Endothelial cell of umbilical vein (primary cell): ENCODE results near the gene TMED7. TPM values are rescaled to one million over a fixed set of nuclear protein-coding genes. Genes with fewer than 3 reads are reported as not detected.

Experiments used
- BruUV-seq: library from RNA; stranded (reverse); fragments of 400-500 nt; replicated peaks from 2 replicates; lab custom pipeline; 2021; lab: Mats Ljungman, UMichigan
- CTCF ChIA-PET: fragments of 300-600, 350-600 bp; sonication (Branson Sonifier 250); formaldehyde crosslinking; loops from one replicate; lab custom pipeline; 2021; ENCODE audit warnings: antibody characterized with exemption, inconsistent platforms; lab: Charles Lee
- POLR2A ChIA-PET: fragments of 300-600, 350-600 bp; sonication (Branson Sonifier 250); formaldehyde crosslinking; loops from one replicate; lab custom pipeline; 2021; ENCODE audit warnings: antibody characterized with exemption, inconsistent platforms; lab: Charles Lee
- DNase-seq: peaks from one replicate; pipeline ENCODE4 v3.0.0-alpha.2; 2011; ENCODE audit warnings: low read depth, low spot score
- FAIRE-seq: peaks from 2 replicates; lab custom pipeline; 2011; peaks lifted over from hg19 to GRCh38; lab: Jason Lieb, UNC
- H2AFZ ChIP-seq: 2 replicates; pipeline ENCODE4 v1.6.0; 2012; ENCODE audit warnings: low read depth, low read length, control low read depth, inconsistent platforms
- H3K27ac ChIP-seq: 2 replicates; pipeline ENCODE4 v1.5.1; 2011; ENCODE audit warnings: low read depth, mild to moderate bottlenecking, control low read depth, low read length, moderate library complexity; ENCODE audit not compliant: insufficient read depth
- H3K27me3 ChIP-seq, 2 experiments: 2 replicates each; pipeline versions ENCODE4 v1.6.0 to v1.6.1; 2011; ENCODE audit warnings: low read length in 2 of 2, mixed read lengths in 1 of 2; ENCODE audit not compliant: control insufficient read depth in 2 of 2, insufficient read depth in 2 of 2
- H3K36me3 ChIP-seq, 2 experiments: 2 replicates in 1 of 2; 3 replicates in 1 of 2; pipeline ENCODE4 v1.5.1; 2011; ENCODE audit warnings: low read length in 2 of 2, mild to moderate bottlenecking in 1 of 2, moderate library complexity in 1 of 2; ENCODE audit not compliant: control insufficient read depth in 2 of 2, insufficient read depth in 2 of 2; ENCODE audit errors: extremely low read depth in 1 of 2
- H3K4me1 ChIP-seq: 3 replicates; pipeline ENCODE4 v1.5.1; 2011; ENCODE audit warnings: mild to moderate bottlenecking, low read length; ENCODE audit not compliant: control insufficient read depth, insufficient read depth; ENCODE audit errors: extremely low read depth
- H3K4me2 ChIP-seq: 2 replicates; pipeline ENCODE4 v1.6.1; 2011; ENCODE audit warnings: low read length, control low read depth, mixed read lengths; ENCODE audit not compliant: insufficient read depth
- H3K4me3 ChIP-seq, 3 experiments: fragments of 200-600 bp in 1 of 3; sonication (generic), shearing (Covaris generic) in 1 of 3; replicated peaks in 1 of 3; 2 replicates each; pipeline ENCODE4 v1.5.1; 2011 to 2016; ENCODE audit warnings: control low read depth in 3 of 3, low read length in 3 of 3, mild to moderate bottlenecking in 2 of 3, inconsistent platforms in 1 of 3, low read depth in 1 of 3, moderate library complexity in 1 of 3; ENCODE audit not compliant: insufficient read depth in 1 of 3
- H3K79me2 ChIP-seq: 2 replicates; pipeline ENCODE4 v1.6.0; 2012; ENCODE audit warnings: low read length, inconsistent platforms; ENCODE audit not compliant: control insufficient read depth, insufficient read depth
- H3K9ac ChIP-seq: replicated peaks from 2 replicates; pipeline ENCODE3; 2011; ENCODE audit warnings: low read length, control low read depth; ENCODE audit not compliant: insufficient read depth; ENCODE audit errors: extremely low read depth
- H3K9me1 ChIP-seq: replicated peaks from 3 replicates; pipeline ENCODE4 v1.6.0; 2011; ENCODE audit warnings: mild to moderate bottlenecking, low read length; ENCODE audit not compliant: control insufficient read depth, insufficient read depth; ENCODE audit errors: extremely low read depth
- H3K9me3 ChIP-seq: replicated peaks from 2 replicates; pipeline ENCODE4 v1.5.1; 2012; ENCODE audit warnings: low read length, inconsistent platforms; ENCODE audit not compliant: control insufficient read depth, insufficient read depth
- H4K20me1 ChIP-seq: replicated peaks from 2 replicates; pipeline ENCODE3; 2011; ENCODE audit warnings: mild to moderate bottlenecking, low read length; ENCODE audit not compliant: control insufficient read depth, insufficient read depth; ENCODE audit errors: extremely low read depth
- EZH2 ChIP-seq: IDR thresholded peaks from 2 replicates; pipeline ENCODE4 v1.6.1; 2012; ENCODE audit warnings: borderline replicate concordance, low read depth, mild to moderate bottlenecking, moderate library complexity, low read length, inconsistent platforms; ENCODE audit not compliant: severe bottlenecking
- FOS ChIP-seq: IDR thresholded peaks from 2 replicates; pipeline ENCODE4 v1.6.1; 2011; ENCODE audit warnings: mild to moderate bottlenecking, low read length, moderate library complexity, borderline replicate concordance; ENCODE audit not compliant: insufficient read depth
- GATA2 ChIP-seq: IDR thresholded peaks from 2 replicates; pipeline ENCODE4 v1.7.0; 2011; ENCODE audit warnings: low read depth, mild to moderate bottlenecking, moderate library complexity, mixed read lengths, low read length; ENCODE audit not compliant: insufficient read length, insufficient read depth
- JUN ChIP-seq: IDR thresholded peaks from 2 replicates; pipeline ENCODE4 v1.6.1; 2011; ENCODE audit warnings: borderline replicate concordance, low read depth; ENCODE audit not compliant: insufficient read length, insufficient read depth
- MAX ChIP-seq: IDR thresholded peaks from 2 replicates; pipeline ENCODE4 v1.6.1; 2011; ENCODE audit not compliant: insufficient read depth, insufficient read length
- MYC ChIP-seq: IDR thresholded peaks from one replicate; pipeline ENCODE4 v1.6.1; 2011; ENCODE audit warnings: mild to moderate bottlenecking, low read depth, low read length
- POLR2A ChIP-seq: IDR thresholded peaks from 2 replicates; pipeline ENCODE4 v1.6.1; 2012; ENCODE audit warnings: low read depth, mild to moderate bottlenecking, control low read depth, low read length
- POLR2AphosphoS5 ChIP-seq: IDR thresholded peaks from 2 replicates; pipeline ENCODE4 v1.6.1; 2012; ENCODE audit warnings: low read depth, mild to moderate bottlenecking, control low read depth, low read length, moderate library complexity; ENCODE audit not compliant: insufficient read depth
- dilution Hi-C: fragments of 300-500 bp; cut with MboI; formaldehyde crosslinking; loops from one replicate; pipeline ENCODE4 v1.15.0; 2019; ENCODE audit warnings: low sequenced_read_pairs; ENCODE audit not compliant: extremely low pct_ligation_motif_present
- intact Hi-C: fragments of 100-400 bp; cut with micrococcal nuclease; formaldehyde crosslinking; loops from one replicate; pipeline ENCODE4 v1.10.0; 2022
- polyA plus RNA-seq, 4 experiments: library from polyadenylated mRNA; depleted of rRNA in 3 of 4; stranded (reverse) in 3 of 4; unstranded in 1 of 4; fragments of >200 nt; gene quantifications; 2 replicates each; pipeline versions ENCODE4 v1.2.1 to v1.2.3, GENCODE V29; 2011 to 2012; ENCODE audit warnings: missing spikeins in 1 of 4
- total RNA-seq: library from RNA; stranded (reverse); gene quantifications from 2 replicates; pipeline ENCODE4 v1.2.3, GENCODE V29; 2021
- TF ChIP-seq, protein P1 (sequence below), 2 donors: IDR thresholded peaks; 1 replicate in 1 of 2; 2 replicates in 1 of 2; pipeline ENCODE4 v1.5.1; 2011; ENCODE audit warnings: low read length in 2 of 2, mild to moderate bottlenecking in 2 of 2, moderate library complexity in 2 of 2, control low read depth in 1 of 2, inconsistent platforms in 1 of 2, low read depth in 1 of 2; ENCODE audit not compliant: insufficient read depth in 1 of 2; ENCODE audit errors: extremely low read depth in 1 of 2

Gene TMED7
- total and polyA plus RNA-seq, 2 donors (not counting 3 experiments of a cell fraction or from before 2014, with no cell fraction given): 57.6 to 101 TPM

DNA sequence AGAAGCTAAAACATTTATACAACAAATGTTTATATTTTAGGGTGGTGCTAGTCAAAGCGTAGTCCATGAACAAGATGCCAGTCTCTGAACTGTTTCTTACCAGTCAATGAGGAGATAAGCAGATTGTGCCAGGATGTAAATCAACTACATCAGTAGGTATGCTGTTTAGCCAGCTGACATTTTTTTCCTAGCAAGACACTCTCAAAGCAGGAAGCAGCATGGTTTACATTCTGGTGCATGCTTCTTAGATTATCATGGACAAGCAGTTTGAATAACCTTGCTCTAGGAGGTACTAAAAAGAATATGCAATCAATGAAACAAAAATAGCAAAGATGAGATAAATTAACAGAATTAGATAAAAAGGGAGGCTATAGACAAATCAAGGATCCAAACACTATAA is 40.6 kb downstream of the TMED7 start:
- H3K27ac ChIP-seq: no peak overlapping the region
- CTCF ChIA-PET: interaction anchor here (0.7 to 3.8 kb wide), 4 partner anchors 11 to 276 kb away, joined by 3 to 33 read pairs (median 4); no protein-coding TSS in a partner anchor
- no peak for DNase-seq

More for the DNA sequence above, 40.6 kb downstream of the TMED7 start:
- Histone ChIP-seq H3K9ac (no peak overlapping the region), H2AFZ (no peak overlapping the region), H3K27me3 (no peaks in the 10 kb centered on the region), H3K9me3 (no peaks in the 10 kb centered on the region), H3K36me3 (no peaks in the 10 kb centered on the region), H4K20me1 (no peaks in the 10 kb centered on the region), H3K79me2 (no peaks in the 10 kb centered on the region), H3K4me3 (no peak overlapping the region), H3K9me1 (no peaks in the 10 kb centered on the region), H3K4me2 (no peak overlapping the region), H3K4me1 (peaks cover 4% of the 10 kb centered on the region)
- no peak for FAIRE-seq
- dilution Hi-C loops: no loop called here
- POLR2A ChIA-PET: no interaction called here
- no peak for TF ChIP-seq FOS
- no peak for TF ChIP-seq MYC
- TF ChIP-seq, protein P1, sequence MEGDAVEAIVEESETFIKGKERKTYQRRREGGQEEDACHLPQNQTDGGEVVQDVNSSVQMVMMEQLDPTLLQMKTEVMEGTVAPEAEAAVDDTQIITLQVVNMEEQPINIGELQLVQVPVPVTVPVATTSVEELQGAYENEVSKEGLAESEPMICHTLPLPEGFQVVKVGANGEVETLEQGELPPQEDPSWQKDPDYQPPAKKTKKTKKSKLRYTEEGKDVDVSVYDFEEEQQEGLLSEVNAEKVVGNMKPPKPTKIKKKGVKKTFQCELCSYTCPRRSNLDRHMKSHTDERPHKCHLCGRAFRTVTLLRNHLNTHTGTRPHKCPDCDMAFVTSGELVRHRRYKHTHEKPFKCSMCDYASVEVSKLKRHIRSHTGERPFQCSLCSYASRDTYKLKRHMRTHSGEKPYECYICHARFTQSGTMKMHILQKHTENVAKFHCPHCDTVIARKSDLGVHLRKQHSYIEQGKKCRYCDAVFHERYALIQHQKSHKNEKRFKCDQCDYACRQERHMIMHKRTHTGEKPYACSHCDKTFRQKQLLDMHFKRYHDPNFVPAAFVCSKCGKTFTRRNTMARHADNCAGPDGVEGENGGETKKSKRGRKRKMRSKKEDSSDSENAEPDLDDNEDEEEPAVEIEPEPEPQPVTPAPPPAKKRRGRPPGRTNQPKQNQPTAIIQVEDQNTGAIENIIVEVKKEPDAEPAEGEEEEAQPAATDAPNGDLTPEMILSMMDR (IDR thresholded peaks at IDR 0.05; ENCODE audit: extremely low read depth in 1 of 2, insufficient read depth in 1 of 2, low read depth in 1 of 2, low read length in 2 of 2): no peak
- TF ChIP-seq MAX: no peak
- no peak for TF ChIP-seq EZH2
- no peak for TF ChIP-seq GATA2
- TF ChIP-seq POLR2AphosphoS5: no peak
- no peak for TF ChIP-seq JUN
- no peak for TF ChIP-seq POLR2A
- intact Hi-C loops: loop anchor here (5.0 to 10.0 kb wide), 3 partner anchors 123 to 488 kb away; no protein-coding TSS in a partner anchor
- no TSS peak for BruUV-seq
